Measurements from ENCODE around the gene SLC9A3.

SLC9A3 gene

DNA sequence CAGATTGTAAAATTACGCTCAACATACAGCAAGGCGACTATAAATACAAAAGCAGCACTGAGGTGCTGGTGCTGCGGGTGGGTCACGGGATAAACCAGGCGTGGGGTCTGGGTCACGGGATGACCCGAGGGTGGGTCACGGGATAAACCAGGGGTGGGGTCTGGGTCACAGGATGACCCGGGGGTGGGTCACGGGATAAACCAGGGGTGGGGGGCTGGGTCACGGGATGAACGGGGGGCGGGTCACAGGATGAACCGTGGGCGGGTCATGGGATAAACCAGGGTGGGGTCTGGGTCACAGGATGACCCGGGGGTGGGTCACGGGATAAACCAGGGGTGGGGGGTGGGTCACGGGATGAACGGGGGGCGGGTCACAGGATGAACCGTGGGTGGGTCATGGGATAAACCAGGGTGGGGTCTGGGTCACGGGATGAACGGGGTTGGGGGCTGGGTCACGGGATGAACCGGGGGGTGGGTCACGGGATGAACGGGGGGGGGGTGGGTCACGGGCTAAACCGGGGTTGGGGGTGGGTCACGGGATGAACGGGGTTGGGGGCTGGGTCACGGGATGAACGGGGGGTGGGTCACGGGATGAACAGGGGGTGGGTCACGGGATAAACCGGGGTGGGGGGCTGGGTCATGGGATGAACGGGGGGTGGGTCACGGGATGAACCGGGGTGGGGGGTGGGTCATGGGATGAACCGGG is 30.2 kb upstream of the SLC9A3 start:
- DNase-seq (ENCODE audit: low spot score) = no peak

DNA sequence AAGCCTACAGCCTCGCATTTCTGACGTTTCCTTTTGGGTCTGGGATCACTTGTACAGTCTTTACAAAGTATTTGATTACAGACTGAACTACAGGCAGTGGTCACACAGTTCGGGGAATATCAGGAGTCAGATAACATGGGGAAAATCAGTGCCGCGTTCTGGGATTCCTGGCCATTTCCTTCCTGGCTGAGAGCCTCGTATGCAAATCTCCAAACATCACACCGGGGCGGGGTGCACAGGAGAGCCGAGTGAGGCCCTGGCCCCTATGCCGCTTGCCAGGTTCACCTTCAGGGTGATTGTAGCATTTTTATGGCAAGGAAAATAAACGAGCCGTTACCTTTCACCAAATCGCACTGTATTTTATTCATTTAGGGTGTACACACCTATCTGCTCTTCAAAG is 29.6 kb upstream of the SLC9A3 start:
- DNase-seq (ENCODE audit: low spot score) = peak; percentile 68

DNA sequence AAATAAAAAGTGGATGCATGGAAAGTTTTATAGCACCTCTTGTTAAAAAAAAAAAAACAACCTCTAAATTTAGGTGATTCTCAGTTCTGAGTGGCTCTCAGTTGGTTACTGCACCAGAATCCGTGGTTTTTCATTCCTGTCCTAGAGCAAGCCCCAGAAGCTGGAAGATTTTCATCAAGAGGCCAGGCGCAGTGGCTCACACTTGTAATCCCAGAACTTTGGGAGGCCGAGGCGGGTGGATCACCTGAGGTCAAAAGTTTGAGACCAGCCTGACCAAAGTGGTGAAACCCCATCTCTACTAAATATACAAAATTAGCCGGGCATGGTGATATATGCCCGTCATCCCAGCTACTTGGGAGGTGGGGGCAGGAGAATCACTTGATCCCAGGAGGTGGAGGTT is 27.2 kb upstream of the SLC9A3 start:
- DNase-seq (ENCODE audit: low spot score) = no peak

DNA sequence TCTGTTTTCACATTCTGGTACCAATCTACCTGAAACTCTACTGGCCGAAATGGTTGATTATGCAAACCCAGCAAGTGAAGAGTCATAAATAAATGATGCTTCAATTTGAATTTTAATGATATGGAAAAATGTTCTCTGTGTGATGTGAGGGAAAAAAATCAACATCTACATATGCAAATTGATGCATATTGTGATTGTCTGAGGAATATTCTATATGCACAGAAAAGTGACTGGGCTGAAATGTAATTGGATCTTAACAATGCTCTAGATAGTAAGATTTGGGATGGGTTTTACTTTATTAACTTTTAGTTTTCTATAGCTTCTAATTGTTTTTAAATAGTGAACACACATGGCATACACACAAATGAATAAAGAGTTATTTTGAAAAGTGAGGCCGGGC is 25.0 kb upstream of the SLC9A3 start:
- no peak for DNase-seq (ENCODE audit: low spot score)

DNA sequence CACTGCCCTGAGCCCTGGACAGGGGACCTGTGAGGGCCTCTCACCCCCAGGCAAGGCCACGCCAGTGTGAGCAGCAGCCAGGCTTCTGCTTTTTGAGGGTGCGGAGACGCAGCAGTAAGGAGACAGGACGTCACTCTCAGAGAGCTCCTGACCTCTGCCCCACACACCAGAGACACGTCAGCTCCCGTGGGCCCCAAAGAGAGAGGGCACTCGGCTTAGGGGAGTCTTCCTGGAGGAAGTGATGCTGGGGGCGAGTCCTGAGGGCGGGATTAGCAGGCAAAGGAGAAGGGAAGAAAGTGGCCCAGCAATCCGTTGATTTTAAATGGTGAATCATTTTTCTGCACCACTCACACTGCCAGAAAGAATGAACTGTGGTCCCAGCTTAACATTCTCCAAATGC is 24.0 kb upstream of the SLC9A3 start:
- no peak for DNase-seq (ENCODE audit: low spot score)

DNA sequence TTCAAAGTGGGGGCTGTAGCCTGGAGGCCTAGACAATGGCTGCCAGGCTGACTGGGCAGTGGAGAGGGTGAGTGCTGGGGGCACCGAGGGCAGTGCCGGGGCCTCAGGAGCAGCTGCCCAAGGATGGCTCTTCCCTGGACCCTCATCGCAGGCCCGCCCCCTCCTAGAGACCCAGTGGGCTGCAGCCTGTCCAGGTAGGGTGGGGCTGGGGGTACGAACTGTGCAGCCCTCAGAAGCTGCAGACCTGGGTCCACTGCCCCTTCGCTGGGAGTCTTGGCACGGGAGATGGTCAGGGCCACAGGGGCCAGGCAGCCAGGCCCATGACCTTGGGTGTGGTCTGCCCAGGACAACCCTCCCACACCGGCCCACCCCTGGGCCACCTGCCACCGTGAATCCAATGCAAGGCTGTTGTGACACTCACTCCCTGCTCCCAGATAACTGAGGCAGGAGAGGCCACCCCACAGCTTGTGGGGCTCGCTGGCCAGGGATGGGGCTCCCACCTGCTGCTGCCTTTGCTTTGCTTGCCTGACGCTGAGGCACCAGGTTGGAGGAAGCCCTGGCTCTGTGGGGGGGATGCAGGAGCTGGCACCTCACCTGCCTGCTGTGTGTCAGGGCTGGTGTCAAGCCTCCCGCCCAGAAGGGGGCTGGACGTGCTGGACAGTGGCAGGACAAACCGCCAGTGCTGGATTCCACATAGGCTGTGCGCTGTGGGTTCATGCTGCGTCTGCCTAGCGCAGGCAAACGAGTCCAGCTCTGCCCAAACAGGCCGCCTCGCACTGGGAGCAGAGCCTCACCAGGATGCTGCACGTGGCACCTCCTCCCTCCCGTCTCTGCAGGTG is 23.1 kb upstream of the SLC9A3 start:
- no peak for DNase-seq (ENCODE audit: low spot score)

DNA sequence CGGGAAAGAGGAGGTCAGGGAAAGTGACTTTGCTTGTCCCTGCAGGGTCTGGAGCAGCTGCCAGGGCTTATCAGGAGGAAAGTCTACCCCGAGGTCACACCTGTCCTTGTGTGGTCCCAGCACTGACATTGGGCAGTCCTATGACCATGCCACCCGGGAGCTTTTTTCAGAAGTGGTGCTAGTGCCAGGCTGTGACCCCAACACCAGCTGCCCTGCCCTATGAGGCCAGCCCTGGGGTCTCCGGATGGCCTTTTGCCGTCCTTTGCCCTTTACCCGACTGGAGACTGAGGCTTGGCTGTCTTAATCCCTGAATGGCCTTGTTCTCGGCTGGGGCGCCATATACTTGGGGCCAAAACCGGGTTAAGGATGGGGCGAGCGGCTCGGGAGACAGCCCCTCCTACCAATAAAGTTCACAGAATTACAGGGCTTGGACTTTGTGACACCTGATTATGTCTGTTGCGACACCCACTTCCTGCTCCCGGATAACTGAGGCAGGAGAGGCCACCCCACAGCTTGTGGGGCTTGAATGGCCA is 22.2 kb upstream of the SLC9A3 start:
- no peak for DNase-seq (ENCODE audit: low spot score)

DNA sequence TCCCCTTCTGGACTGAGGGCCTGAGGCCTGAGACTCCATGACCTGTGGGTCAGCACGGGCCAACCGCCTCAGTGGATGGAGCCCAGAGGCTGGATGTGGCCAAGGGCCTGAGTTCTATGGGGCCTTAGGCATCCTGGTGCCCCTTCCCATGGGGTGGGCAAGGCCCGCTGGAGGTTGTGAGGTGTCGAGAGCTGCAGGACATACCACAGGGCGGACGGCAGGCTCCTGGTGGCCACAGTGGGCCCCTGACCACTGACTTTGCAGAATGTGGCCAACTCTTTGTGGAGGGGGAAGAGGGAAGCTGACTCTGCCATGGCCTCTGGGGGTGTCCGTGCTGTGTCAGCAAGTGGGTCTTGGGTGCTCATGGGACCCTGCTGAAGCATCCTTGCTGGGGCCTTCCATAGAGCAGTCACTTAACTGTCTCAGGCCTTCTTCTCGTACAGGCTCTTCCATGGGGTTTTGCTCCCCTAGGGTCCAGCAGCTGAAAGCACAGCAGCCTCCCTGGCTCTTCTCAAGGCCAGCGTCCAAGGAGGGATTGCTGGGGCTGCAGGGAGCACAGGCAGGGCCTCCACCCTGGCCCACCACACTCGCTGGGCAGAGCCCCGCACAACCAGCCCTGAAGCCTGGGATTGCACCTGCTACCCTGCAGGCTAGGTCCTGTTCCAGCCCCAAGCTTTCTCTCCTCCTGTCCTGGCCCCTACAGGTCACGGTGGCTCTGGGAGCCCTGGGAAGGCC is 21.6 kb upstream of the SLC9A3 start:
- no peak for DNase-seq (ENCODE audit: low spot score)

DNA sequence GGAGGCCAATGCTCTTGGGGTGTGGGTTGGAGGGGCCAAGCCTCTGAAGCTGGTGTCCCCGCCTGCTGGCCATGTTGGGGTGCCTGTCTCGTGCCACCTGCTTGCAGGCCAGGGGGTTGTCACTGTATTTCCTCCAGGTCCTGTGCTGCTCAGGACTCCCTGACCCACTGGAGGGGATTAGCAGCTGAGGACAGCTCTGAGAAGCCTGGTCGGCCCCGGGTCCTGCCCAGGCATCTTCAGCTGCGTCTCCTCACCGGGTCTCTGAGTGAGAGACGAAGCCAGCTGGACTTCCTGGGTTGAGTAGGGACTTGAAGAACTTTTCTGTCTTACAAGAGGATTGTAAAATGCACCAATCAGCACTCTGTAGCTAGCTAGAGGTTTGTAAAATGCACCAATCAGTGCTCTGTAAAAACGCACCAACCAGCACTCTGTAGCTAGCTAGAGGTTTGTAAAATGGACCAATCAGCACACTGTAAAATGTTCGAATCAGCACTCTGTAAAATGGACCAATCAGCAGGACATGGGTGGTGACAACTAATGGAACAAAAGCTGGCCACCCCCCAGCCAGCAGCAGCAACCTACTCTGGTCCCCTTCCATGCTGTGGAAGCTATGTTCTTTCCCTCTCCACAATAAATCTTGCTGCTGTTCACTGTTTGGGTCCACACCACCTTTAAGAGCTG is 20.6 kb upstream of the SLC9A3 start:
- DNase-seq (ENCODE audit: low spot score) = no peak

DNA sequence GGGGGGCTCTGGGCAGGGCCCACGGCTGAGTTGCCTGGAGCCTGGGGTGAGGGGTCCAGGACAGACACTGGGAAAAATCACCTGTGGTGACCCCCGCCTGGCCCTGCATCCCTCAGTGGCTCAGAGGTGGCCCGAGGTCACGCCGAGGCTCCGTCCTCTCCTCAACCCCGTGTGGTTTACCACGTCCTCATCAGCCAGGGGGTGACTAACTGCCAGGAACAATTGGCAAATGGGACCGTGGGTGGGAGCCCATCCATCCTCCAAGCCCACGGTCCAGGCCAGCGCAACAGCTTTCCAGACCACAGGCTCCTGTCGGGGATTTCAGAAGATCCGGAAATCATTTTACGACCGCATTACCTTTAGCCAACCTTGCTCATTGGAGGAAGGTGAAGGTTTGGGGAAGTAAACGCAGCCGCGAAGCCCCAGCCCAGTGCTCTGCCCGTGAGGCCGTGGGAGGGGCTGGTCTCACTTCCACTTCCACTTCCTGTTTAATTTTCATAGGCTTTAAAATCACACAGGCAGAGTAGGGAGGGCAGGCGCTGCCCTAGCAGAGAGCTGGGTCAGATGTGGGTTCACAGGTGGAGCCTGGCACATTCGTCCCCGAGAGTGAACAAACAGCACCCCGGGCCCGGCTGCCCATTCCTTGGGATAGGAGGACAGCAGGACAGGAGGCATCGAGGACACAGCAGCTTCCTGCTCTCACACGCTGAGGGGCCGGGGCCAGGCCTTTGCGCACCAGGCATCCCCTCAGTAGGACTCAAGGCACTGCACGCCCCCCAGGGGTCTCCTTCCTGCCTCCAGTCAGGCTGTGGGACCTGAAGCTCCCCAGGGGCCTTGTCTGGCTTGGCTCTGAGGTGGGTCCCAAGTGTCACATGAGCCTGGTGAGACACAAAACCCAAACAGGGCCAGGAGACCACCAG is 19.8 kb upstream of the SLC9A3 start:
- no peak for DNase-seq (ENCODE audit: low spot score)

DNA sequence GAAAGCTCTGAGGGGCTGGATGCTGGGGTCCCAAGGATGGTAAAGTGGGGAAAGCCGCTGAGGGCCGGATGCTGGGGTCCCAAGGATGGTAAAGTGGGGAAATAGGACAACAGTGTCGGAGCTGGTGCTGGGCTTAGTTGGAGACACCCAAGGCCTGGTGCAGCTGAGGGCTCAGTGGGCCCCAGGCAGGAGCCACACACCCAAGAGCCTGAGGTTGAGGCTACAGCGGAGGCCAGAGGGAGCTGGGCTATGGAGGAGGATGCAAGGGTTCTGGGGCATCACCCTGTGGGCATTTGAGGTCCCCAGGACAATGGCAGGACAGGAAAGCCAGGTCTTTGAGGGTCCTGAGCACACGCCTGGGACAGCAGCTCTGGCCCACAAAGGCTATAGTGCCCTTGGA is 19.1 kb upstream of the SLC9A3 start:
- no peak for DNase-seq (ENCODE audit: low spot score)

DNA sequence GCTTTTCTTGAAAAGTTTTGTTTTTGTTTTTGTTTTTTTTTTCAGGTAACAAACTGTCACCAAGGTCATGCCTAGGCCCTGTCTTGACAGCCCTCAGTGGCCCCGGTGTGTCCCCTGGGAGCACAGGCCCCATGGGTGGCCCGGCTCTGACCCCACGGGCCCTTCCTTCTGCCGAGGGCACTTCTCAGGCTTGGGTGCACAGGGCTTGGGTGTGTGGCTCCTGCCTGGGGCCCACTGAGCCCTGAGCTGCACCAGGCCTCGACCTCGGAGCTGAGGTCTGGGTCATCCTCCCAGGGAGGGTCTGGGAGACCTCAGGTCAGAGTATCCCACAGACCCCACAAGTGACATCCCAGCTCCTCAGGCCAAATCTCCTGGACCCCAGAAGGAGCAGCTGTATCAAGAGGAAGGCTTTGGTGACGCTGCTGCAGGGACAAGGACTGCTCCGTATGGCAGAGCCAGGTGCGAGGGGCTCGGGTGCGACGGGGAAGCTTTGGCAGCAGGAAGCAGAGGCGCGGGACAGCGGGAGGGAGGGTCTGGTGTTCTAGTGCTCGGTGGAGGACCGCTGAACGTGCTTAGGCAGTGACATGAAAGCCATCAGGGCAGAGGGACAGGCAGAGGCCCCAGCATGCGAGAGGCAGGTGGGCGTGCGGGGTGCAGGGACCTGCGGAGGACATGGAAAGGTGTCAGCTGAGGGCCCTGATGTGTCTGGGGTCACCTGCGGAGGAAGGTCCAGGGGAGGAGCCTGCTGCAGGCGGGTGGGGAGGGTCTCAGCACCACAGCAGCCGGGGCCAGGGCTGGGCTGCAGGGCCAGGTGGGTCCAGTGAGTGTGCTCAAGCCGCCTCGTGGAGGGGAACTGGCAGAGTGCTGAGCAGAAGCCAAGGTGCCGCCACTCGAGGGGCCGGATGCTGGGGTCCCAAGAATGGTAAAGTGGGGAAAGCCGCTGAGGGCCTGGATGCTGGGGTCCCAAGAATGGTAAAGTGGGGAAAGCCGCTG is 18.4 kb upstream of the SLC9A3 start:
- DNase-seq (ENCODE audit: low spot score) = no peak

DNA sequence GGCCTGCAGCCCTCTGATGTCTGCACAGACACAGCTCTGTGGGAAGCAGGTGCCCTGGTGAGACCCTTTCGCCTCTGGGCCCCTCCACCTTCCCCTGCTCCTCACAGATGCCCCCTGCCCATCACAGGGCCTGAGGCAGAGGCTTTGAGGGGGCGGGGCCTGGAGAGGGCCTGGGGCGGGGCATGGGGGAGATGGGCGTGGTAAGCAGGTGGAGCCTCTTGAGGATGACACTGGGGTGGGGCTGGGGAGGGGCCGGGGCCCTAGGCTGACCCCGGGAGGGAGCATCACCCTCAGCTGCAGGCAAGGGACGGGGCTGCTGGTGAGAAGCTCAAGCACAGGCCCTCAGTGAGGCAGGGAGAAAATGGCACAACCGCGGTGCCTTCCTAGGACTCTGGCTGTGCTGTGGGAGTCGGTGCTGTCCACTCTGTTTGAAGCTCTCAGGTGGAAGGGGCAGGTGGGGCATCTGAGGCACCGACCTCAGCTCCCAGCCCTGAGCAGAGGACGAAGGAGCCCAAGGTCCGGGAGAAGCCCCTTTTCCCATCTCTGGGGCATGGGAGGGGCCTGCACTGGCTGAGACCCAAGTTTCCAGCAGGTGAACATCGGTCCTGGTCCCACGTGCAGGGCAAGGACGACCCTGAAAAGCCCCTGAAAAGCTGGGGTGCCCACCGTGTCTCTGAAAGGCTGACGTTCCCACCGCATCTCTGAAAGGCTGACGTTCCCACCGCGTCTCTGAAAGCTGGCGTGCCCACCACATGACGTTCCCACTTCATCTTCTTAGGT is 17.5 kb upstream of the SLC9A3 start:
- peak; percentile 89 for DNase-seq (ENCODE audit: low spot score)

DNA sequence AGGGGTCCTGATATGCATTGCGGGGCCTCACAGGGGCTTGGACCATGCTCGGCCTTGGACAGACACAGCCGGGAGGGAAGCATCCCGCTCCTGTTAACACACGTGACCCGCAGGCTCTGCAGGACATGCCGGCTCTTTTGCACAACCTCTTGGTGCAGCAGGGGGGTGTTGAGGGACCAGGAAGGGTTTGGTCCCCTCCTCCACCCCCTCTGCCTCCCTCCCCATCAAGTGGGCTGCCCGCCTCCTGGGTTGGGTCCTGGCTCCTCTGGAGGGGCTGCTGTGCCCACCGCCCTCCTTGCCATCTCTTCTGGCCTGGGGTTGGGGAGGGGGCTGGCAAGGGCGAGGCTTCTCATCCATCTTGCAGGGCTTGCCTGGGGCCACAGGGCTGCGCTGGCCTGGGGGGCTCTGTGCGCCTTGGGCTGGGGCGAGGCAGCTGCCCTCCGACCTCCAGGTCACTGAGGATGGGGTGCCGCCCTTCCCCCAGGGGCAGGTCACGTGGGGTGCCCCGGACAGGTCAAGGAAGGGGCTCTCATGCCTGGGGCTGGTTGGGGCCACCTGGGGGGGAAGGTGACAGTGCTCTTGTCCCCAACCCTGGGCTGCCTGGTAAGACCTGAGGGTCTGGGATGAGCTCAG is 16.8 kb upstream of the SLC9A3 start:
- DNase-seq (ENCODE audit: low spot score) = no peak

DNA sequence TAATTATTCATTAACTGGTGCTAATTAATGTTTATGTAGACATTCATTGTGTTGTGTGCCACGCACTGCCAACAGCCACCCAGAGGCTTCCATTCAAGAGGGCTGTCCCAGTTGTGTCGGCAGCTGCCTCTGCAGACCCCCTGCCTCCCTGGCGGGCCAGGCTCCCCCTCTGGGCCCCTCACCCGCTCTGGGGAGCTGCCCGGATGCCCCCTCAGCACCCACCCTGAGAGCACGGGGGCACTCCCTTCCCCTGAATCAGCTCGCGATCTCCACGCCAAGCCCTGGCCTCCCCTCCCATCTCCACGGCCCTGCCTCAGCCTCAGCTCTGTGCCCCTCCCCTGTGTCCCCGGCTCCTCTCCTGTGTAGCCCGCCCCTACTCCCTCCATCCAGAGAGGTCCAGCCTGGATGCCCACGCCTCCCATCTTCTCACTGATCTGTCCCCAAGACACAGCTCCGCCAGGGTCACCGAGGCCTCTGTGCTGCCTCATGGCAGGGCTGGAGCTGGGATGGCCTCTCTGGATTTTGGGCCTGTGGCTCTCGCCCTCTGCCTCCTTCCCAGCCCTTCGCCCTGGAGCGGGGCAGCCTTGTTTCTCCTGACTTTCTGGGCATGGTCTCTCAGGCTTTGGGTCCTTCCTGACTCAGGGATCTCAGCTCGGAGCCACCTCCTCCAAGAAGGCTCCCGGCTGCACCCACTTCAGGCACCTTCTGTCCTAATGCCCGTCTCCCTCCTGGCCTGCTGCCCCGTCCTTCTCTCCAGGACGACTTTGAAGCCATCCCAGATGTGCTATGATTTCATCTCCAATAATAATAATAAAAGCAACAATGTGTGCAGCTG is 16.0 kb upstream of the SLC9A3 start:
- no peak for DNase-seq (ENCODE audit: low spot score)

DNA sequence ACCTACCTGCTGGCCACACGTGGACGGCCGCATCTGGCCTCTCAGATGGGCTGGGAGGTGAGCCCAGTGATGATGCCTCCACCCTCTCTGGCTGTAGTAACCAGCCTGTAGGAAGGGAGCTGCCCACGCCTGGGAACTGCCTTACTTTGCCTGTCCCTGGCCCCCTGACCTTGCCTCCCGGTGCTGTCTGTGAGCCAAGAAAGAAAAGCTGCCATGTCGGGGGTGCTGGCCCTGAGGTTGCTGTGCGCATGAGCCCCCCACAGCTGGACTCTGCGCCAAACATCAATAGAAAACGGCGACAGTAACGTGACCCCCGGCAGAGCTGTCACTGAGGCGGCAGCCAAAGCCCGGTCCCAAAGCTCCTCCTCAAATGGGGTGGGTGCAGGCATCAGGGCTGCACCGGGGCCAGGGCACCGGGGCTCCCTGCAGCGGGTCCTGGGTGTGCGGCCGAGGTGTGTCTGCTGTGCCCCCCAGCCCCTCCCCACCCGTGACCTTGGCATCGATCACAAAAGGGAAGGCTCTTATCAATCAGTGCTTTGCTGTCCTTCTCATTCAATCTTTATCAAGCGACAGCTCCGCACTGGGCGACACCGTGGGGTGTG is 15.3 kb upstream of the SLC9A3 start:
- DNase-seq (ENCODE audit: low spot score) = no peak

DNA sequence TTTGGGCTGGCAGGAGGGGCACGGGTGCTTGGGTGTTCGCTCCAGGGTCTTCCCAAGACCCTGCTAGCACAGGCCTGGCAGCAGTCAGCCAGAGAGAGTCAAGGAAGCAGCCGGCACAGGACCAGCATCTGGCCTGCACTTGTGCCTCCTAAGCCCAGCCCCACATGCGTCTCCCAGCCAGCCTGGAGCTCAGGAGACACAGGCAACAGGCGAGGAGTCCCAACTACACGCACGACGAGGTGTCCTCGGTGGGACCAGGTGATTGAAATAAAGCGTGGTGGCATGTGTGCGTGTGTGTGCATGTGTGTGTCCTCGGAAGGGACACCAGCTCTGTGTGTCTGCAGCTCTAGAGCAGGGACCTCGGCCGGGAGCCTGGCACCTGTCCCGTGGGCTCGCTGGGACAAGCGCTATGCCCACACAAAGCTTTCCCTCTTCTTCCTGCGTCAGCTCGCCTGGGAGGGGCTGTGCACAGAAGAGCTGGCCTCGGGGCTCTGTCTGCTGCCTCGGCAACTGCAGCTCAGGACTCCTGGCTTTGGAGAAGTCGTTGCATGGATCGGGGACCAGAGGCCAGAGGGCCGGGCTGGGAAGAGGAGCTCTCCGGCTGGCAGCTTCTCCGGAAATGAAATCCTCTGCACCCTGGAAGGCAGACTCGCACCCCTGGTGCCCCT is 14.7 kb upstream of the SLC9A3 start:
- no peak for DNase-seq (ENCODE audit: low spot score)

Data from iPS-NIHi11 (cell line).